Measurements from ENCODE around the gene SMTNL2.

- TF ChIP-seq CTCF (conservative IDR thresholded peaks at IDR 0.05; ENCODE audit: low read depth, low read length) (no peak), EZH2 (IDR thresholded peaks at IDR 0.05; ENCODE audit: low read length, unreplicated experiment) (no peak)
These were observed 44.6 kb upstream of the SMTNL2 start for GRCh38 chr17:4539576-4540223.

Measured in PC-3 (cell line).